GM04504 (cell line): ENCODE data around the gene TRNT1.
A peak's percentile ranks its signal among the peaks of the same experiment; 100 is the strongest.

Source experiments
- DNase-seq: peaks from one replicate; pipeline ENCODE4 v3.0.0-alpha.2; 2012; ENCODE audit warnings: low read depth

TRNT1 gene

DNA sequence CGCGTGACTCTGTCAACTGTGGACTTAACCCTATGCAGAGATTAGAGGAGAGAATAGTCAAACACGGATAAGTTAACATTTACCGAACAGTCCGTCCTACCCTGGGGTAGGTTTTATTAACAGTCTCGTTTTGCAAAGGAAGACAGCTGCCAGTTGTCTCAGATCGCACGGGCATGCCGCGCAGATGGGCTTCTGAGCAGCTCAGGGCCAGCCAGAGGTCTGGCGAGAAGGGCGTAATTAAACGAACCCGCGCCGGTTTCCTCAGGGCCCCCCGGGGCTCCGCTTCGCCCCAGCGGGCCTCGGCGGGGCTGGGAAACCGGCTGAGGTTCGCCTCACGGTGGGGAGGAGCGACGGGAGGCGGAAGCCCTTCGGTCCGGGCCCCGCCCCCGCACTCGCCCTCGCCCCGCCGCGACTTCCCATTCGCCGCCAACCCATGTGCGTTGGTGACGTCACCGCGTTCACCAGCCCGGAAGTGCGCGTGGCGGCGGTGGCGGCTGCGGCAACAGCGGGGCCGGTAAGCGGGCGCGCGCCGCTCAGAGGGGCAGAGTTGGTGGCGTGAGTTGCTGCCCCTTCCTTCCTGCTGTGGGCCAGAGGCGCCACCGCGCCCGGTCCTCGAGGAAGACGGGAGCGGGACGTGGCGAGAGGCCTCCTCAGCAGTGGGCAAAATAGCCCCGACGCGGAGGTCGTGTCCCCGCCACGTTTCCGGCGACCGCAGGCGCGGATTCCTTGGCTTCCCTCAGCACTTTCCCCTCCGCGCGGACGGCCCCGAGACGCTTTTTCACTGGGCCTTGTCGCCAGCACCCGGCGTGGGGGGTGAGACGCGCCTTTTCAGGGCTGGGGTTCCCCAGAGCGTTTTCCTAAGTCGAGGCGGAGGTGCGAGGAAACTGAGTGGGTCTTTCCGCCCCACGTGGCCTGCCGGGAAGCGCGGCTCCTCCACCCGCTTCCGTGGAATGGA is at the start of gene TRNT1:
TRNT1 (plus strand) TSS at position 464 of the 955 bp plus-strand sequence. CDS start 2,101 bp downstream, outside the sequence.
- peak; percentile 87 for DNase-seq

DNA sequence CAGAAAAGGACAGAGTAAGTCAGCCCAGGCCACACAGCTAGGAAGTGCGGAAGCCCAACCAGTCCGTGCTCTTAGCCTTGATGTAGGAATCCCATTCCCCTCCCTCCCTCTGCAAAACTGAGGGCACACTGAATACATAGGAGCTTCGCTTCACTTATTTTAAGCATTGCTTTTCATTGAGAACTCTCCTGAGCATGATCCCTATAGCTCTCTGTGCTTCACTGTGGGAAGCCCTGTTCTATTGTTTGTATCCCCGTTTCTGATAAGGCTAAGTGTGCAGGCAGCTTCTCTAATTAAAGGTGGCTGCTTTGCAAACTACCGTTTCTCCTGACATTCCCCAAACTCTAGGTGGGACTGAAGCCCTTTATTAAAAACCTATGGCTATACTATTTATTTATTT is 46.4 kb upstream of the TRNT1 start:
- DNase-seq: no peak

DNA sequence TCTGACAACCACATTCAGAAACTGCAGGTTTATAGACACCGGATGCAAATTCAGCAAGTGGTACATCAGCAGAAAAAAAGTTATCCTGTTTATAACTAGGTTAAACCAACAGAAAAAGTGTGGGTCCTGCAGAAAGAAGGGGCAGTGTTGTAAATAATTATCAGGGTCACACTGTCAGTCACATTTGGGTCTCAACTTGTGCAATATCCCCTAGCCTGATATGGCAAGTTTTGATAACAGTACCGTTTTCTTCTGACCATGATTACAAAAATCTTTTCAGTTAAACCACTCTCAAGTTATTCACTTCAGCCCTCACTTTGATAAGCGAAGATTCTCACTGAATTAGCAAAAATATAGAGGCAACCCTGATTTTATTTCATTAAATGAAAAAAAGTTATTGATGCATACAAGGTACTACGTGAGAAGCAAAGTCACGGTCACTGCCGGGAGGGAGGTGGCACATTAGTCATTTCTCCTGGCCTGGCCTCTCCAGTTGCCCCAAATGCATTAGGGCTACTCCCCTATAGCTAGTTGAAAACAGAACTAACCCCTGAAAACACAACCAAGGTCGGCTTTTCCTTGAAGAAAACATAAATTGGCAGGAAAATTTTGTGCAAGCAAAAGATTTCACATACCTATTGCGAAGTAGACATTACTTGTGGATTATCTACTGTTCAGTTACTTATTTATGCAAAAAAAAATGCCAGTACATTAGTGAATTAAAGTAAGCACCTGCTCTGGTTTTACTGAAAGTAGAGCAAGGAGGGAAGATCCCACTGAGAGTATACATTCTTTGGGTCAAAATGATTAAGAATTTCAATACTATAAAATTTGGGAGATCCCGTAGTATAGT is 45.1 kb upstream of the TRNT1 start:
- no peak for DNase-seq

DNA sequence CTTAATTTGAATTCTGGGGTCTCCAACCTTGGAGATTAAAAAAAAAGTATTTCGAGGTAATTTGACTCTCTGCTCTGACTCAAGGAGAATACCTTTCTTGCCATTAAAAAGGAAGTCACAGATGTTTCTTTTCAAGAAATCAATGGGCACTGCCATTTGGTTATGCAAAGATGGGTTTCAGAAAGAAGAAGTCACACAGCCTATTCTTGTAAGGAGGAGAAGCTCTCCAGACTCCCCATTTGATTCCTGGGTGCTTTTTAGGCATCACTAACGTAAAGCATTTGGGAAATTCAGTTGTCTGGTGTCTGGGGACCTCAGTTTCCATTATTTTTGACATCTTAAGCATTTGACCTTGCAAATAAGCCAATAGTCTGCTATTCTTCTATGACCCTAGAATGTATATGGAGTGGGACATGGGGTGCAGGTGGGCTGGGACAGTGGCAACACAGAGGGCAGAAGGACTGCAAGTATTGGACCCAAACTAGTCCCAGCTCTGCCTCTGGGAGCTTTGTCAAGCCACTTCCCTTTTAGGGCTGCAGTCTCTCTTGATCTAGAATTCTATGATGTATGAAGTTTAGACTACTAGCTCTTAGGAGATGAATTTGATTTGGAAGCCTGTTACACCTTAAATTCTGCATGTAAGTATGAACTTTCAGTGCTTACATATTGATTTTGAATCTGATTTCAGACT is 44.4 kb upstream of the TRNT1 start:
- DNase-seq: no peak

DNA sequence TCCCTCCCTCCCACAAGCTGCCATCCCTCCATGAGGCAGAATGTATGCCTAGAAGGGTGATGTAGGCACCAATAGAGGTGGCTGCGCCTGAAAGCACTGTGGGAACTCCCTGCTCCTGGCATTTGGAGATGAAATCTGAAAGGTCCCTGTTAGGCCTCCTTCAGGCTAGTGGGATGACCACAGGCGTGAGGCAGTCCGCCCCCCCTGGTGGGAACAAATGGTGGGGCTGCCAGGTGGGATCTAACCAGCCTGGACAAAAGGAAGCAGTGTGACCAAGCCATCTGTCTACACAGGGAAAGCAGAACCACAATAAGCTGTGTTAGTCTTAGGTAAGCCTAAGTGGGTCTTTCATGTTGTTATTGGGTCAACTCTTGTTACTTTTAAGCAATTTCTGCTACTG is 41.9 kb upstream of the TRNT1 start:
- no peak for DNase-seq

DNA sequence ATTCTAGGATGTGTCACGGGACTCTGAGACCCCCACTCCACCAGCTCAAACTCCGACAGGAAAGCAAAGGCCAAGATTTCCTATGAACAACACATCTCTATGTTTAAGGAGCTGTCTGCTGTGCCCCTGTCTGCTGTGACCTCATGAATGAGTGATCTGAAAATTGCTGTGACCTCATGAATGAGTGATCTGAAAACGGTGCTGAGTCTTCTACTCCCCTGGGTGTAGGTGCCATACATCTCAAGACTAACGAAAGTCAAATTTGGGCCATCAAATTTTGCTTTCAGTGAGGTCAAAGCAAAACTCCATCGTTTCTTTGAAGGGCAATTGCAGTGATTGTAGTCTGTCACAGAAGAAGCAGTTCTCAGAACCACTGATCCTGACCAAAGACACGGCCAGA is 41.0 kb upstream of the TRNT1 start:
- DNase-seq: no peak

DNA sequence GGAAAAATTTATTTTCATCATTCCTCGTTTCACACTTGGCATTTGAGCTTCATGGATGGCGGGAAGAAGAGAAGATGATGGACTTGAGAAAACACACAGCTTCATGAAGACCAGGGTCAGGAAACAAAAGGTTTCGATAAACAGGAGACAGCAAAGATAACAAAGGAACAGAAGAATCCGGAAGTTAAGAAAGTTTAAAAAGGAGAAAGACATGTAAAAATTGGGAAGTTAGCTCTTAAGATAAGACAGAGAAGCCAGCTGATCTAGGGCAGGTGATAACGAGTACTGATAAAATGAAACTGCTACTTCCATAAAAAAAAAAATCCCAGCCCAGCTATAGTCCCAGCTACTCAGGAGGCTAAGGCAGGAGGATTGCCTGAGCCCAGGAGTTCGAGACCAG is 40.5 kb upstream of the TRNT1 start:
- DNase-seq: no peak

DNA sequence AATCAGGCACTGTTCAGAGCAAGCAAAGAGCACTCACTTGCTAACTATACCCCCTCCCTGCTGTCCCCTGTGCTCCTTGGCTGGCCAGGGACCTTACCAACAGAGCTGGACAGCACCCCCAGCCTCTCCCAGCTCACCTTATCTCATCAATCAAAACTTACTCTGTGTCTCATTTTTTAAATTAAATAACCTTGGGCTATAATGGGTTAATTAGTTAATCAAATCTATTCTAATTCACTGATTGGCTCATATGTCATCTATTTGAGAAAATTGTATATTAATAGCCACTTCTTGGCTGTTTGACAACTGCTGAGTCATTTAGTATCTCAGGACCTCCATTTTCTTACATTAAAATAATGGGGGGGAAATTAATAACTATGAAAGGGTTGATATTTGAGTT is 39.5 kb upstream of the TRNT1 start:
- DNase-seq: no peak

DNA sequence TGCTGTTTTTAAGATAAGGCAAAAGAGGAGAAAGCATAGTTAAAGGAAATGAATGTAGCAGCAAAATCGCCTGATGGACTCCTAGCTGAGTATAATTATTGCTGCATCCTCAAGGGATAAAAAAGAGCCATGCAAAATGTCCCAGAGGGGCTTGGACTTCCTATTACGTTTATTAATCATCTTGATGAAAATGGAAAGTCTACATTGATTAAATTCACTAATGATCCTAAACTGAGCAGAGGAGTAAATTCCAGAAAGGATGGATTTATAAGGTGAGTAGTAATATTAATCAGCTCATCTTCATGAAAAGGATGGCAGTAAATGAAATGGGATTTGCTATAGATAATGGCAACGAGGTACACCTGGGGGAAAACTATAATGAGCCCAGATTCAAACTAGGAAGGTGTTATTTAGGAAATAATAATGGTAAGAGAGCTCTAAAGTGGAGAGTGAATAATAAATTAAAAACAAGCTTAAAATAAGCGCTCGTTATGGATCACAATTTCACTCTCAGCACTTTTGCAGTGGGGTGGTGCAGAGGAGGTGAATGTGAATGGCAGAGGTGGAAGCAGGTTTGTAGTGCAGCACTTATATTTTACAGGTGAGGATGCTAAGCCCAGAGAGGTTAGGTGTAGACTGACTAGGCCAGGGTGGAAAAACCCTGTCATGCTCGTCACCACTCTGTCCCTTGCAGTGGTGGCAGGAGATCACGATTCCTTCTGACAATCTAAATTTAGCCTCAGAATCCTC is 38.8 kb upstream of the TRNT1 start:
- no peak for DNase-seq

DNA sequence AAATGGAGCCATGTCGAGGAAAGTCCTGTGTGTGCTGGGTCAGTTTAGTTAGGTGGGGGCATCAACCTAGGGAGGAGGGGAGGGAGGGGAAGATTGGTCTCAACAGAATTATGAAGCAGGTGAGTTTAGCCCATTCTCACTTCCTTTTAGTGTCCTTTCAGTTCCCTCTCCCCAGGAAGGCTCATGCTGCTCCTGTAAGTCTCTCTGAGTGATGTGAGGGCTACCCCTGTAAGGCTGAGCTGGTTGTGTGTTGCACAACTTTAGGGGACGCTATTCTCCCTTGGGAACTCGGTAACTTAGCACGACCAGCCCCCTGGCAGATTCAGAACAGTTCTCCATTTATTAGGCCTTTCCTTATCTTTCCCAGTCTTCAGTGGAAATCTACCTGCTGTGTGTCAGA is 37.7 kb upstream of the TRNT1 start:
- no peak for DNase-seq

DNA sequence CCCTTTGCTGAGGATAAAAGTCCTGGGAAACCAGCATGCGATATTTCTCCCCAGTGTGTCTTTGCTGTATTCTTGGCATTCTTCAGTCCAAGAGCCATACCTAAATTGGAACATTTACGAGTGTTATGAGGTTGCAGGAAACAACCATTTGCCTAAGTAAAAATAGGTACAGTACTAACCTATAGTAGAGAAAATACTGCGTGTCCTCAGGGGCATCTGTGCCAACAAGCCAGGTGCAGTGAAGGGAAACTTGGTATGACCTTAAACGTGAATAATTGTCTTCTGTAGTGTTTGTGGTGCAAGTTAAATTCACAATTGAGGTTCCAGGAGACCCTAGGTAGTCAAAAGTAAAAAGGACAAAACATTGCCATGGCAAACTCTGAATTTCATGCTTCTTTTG is 28.8 kb upstream of the TRNT1 start:
- no peak for DNase-seq

DNA sequence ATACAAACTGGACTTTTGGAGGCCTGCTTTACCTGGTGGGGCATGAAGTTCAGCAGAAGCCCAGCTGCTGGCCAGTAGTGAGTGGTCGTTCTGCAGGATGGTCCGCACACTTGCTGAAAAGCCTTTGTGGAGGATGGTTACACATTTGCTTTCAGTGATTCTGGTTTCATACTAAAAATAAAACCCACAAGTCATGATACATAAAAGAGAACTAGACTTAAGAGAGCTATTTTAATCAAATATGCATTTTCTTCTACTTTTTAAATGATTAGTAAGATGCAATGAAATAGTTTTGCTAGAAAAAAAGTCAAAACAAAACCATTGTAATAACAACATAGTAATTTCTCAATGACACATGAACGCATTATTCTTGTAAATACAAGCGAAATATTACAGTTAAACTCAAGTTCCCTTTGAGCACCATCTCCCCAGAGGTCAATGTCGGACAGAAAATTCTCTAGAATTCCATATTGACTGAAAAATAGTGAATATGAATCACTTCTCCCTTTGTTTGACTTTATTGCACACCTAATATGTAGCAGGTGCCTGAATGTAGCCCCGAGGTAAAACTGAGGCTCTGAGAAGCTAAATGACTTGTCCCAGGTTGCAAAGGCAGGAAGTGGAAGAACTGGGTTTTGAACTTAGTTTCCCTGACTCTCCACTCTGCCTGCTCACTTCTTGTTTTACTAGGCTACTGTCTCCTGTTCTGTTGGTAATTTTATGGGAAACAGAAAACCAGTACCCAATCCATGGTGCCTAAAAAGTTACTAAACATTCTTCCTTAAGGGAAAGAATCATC is 24.9 kb upstream of the TRNT1 start:
- DNase-seq: no peak

DNA sequence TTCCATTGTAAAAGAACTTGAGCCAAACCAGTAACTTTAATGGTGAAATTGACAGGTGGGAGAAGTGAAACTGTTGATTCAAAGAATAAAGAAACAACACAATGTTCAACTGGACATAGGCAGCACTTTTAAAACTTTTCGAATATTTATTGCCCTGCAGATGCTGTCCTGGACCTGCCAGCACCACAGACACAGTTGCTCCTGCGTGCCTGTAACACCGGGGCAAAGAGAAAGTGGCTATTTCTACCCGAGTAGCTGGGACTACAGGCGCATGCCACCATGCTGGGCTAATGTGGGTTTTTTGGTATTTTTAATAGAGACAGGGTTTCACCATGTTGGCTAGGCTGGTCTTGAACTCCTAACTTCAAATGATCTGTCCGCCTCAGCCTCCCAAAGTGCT is 24.0 kb upstream of the TRNT1 start:
- no peak for DNase-seq

DNA sequence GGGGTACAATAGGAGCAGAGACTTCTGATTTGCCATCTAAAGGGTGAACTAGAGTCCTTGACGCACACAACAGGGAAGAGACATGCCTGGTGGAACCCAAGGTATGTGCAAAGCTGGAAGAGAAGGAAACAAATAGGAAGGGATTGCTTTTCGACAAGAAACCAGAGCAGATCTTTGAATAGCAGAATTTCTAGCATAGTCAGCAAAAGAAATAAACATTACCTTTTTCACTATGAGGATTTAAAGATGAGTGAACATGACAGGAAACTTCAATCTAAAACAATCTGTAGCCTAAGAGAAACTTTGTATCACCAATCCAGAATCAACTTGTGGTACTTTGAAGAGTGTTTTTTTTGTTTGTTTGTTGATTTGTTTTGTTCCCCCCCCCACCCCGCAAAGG is 21.5 kb upstream of the TRNT1 start:
- DNase-seq: no peak

DNA sequence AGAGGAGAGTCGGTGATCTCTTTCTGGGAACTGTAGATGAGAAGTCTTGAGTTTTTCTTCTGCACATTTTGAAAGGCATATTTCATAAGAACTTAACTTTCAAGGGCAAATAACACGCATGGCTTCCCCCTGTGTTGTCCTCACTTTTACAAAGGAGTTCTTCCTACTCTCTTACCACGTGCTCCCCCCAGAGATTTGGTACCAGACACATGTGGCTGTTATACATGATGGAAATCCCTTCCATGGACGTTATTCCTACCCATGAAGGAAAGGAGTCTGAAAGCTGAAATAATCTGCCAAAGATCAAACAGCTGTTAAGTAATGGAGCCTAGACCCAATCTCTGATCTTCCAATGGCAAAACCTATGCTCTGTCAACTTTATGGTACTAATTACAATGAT is 20.9 kb upstream of the TRNT1 start:
- no peak for DNase-seq

DNA sequence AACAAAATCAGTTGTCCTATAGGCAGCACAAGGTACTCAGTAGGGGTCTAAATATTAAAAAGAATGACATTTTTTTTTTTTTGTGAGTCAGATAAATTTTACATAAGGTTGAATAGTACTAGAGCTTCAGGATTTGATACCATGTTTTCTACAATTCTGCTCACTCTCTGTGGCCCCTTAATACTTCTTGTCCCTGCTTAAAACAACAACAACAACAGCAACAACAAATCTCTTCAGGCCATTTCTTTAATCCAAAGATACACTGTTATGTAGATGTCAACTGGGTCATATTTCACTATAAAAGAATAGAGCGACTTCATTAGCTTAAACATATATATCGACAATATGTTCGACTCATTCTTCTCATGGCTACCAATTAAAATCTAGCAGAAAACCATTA is 19.6 kb upstream of the TRNT1 start:
- DNase-seq: no peak

DNA sequence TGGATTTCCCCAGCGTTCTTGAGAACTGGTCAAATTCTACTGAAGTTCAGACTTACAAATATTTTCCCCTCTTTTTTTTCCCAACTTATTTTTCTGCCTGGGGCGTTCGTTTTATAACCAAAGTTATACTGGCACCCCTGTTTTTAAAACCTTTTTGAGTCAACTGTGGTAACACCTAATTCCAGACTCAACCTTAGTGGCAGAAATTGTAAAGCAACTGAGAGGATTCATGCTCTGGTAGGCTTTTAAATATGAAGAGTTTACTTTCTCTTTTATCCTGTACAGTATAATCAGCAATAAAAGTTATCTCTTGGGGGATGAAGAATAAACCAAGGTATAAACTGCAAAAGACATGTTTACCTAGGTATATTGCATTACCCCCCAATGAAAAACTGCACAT is 18.9 kb upstream of the TRNT1 start:
- DNase-seq: no peak

DNA sequence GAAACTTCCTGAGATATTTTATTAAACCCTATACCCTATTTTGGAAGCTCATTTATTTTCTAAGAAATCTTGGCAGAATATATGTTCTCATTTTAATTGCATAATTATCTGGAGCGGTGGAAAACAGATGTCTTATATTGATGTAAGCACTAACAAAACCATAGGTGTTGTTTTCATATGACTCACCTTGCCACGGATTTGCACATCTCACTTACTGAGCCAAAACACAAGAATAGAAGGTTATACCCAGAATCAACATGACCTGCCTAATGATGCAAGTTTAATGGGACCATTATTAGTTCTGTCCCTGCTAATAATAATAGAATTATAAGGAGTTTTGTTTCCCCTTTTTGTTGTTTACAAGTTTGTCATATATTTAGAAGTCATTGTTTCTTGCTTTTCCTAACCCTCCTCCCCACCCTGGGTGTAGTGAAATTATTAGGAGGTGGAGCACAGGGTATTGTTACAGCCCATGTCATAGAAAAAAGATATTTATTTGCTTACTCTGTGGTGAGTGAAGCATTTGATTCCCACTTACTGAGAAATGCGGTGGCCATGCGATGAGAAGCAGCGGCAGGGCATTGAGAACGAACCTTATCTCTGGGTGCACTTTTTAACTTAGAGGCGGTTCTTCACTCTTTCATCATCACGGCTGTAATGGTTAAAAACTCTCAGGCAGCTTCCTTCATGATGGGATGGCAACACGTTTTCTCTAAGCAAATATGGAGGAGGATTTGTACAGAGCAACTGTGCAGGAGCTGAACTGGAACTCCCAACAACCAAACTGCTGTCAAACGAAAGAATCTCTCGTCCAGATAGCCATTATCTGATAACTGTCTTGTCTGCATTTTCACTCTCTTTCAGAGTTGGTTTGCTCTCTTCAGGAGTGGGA is 17.1 kb upstream of the TRNT1 start:
- DNase-seq: no peak

DNA sequence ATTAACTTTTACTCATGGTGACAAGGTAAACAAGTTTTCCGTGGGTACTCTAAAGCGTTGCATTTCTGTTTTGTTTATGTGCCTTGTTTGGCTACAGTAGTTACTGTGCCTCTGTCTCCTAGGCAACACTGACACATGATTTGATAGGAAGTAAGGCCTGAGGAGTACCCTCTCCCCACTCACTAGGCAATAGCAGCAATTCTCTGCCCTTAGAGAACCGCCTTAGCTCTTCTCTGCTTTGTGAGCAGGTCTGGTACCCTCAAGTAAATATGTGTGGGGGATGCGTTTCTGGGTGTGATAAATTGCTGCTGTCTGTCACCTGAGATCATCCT is 16.5 kb upstream of the TRNT1 start, which contains the start of gene IL5RA:
IL5RA (minus strand) TSS at position 76 of the 332 bp plus-strand sequence. CDS start 5,390 bp downstream, outside the sequence.
- DNase-seq: no peak
